ENCODE data around the gene PEX14.

PEX14 gene

DNA sequence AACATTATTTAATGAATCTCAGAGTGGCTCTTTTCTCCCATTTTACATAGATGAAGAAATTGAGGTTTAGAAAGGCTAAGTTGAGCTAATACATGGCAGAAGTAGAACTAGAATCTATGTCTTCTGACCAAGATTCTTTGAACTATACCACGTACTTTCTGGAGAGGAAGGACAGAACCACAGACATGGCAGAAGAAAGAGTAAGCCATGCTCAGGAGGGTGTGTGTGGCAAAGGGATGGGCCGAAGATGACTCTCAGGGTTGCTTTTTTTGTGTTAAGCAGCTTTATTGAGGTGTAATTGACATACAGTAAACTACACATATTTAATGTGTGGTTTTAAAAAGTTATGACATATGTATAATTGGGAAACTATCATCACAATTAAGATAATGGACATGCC lies 69.5 kb downstream of the PEX14 start:
- no peak for DNase-seq (ENCODE audit: low read depth)
- TF ChIP-seq, protein P1, sequence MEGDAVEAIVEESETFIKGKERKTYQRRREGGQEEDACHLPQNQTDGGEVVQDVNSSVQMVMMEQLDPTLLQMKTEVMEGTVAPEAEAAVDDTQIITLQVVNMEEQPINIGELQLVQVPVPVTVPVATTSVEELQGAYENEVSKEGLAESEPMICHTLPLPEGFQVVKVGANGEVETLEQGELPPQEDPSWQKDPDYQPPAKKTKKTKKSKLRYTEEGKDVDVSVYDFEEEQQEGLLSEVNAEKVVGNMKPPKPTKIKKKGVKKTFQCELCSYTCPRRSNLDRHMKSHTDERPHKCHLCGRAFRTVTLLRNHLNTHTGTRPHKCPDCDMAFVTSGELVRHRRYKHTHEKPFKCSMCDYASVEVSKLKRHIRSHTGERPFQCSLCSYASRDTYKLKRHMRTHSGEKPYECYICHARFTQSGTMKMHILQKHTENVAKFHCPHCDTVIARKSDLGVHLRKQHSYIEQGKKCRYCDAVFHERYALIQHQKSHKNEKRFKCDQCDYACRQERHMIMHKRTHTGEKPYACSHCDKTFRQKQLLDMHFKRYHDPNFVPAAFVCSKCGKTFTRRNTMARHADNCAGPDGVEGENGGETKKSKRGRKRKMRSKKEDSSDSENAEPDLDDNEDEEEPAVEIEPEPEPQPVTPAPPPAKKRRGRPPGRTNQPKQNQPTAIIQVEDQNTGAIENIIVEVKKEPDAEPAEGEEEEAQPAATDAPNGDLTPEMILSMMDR (IDR thresholded peaks at IDR 0.05; ENCODE audit: low read depth, low read length, missing control alignments) = no peak
- H3K4me3 ChIP-seq (ENCODE audit: low read depth, low read length) = no peak overlapping the region

DNA sequence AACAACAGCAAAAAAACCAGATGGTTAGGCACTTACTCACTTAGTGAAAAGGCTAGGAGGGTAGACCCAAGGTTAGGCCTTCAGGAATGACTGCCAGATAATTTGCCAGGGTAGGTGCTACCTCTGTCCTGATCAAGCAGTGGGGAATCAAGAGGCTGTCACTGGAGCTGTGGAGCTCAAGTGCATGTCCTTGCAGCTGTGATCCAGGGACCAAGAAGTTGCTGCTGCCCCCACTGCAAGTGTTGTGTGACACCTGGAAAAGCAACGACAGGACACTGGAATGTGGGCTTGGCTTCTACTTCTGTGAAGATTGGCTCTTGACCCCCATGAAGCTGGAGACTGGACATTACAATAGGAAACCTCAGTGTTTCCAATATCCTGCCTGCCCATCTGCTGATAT lies 72.1 kb downstream of the PEX14 start:
- no peak for DNase-seq (ENCODE audit: low read depth)
- TF ChIP-seq, protein P1 (IDR thresholded peaks at IDR 0.05; ENCODE audit: low read depth, low read length, missing control alignments) = no peak
- H3K4me3 ChIP-seq (ENCODE audit: low read depth, low read length) = no peak overlapping the region

GRCh38 chr1:10549904-10550664 lies 75.3 kb downstream of the PEX14 start:
- no peak for DNase-seq (ENCODE audit: low read depth)
- no peak overlapping the region for H3K4me3 ChIP-seq (ENCODE audit: low read depth, low read length)
- TF ChIP-seq, protein P1 (IDR thresholded peaks at IDR 0.05; ENCODE audit: low read depth, low read length, missing control alignments) = no peak

GRCh38 chr1:10553118-10553517 lies 78.4 kb downstream of the PEX14 start:
- TF ChIP-seq, protein P1 (IDR thresholded peaks at IDR 0.05; ENCODE audit: low read depth, low read length, missing control alignments) = no peak
- no peak overlapping the region for H3K4me3 ChIP-seq (ENCODE audit: low read depth, low read length)
- DNase-seq (ENCODE audit: low read depth) = no peak

DNA sequence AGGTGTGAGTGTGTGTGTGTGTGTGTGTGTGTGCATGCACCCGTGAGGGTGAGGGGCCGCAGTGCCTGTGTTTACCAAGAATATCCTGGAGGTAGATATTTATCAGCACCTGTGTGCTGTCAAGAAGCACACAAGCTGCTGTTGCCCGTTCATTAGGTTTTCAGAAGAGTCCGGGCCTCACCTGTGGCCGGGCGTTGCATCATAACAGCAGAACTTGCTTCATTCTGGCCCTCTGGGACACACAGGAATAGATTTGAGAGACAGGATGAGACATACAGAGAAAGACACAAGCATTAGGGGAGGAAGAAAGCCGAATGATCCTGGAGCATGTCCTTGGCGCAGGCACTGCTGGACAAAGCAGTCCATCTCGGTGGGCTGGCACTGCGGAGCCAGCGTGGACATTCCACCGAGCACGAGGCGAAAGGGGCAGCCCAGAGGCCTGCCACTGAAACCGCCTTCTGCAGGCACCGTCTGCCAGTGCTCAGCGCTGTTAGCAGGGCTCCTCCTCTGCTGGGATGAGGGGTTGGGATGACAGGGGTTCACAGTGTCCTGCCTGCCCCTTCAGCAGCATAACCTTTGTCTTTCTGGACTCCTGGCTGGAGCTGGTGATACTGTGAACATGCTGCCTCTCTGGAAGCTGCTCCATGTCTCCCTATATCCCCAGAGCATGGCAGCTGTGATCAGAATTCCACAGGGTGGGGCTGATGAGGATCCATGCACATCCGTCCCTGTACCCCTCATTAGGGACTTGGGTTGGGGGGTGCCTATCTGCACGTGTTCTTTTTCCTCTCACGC lies 81.1 kb downstream of the PEX14 start:
- TF ChIP-seq, protein P1 (IDR thresholded peaks at IDR 0.05; ENCODE audit: low read depth, low read length, missing control alignments) = no peak
- peak; percentile 33 for DNase-seq (ENCODE audit: low read depth)
- H3K4me3 ChIP-seq (ENCODE audit: low read depth, low read length) = no peak overlapping the region

DNA sequence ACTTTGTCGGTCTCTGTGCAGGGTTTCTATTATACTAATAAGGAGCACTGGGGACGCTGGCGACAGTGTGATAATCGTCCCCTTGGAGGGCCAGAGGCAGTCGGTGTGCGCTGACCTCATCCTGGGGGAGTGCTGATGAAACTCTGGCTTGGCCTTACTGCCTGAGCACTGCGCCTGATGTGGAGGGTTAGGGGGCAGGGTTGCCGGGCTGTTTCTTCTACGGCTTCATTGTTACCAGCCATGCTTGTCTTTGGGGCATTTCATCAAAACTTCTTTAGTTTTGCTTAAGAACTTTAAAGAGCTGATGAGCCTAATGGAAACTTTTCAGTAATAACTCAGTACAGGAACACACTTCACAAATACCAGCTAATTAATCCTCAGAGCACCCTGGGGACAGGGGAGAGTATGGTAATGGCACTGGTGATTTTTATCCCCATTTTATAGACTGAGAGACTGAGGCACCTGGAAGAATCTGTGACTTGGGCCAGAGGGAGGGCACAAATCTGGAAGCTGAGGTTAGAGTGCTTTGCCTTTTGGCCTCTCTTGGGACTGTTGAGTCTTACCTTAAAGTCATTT lies 81.8 kb downstream of the PEX14 start:
- TF ChIP-seq, protein P1 (IDR thresholded peaks at IDR 0.05; ENCODE audit: low read depth, low read length, missing control alignments) = no peak
- DNase-seq (ENCODE audit: low read depth) = peak; percentile 4
- H3K4me3 ChIP-seq (ENCODE audit: low read depth, low read length) = no peak overlapping the region

Measured in GM12864 (cell line).